GM23338 (cell line): ENCODE measurements around the gene PDLIM5. TPM values are rescaled to one million over a fixed set of nuclear protein-coding genes. Genes with fewer than 3 reads are reported as not detected.

Experiments used
- ATAC-seq: fragments of 200-7000 bp; cut with Tn5 transposase; 3 replicates; pipeline ENCODE4 v1.9.1; 2020
- DNase-seq: peaks from one replicate; pipeline ENCODE4 v3.0.0-alpha.2; 2015; ENCODE audit warnings: low spot score
- H2AFZ ChIP-seq: fragments of 200-600 bp; sonication (generic); 2 replicates; pipeline ENCODE4 v1.8.0; 2016; ENCODE audit warnings: antibody characterized with exemption, mild to moderate bottlenecking, moderate library complexity
- H3F3A ChIP-seq: fragments of 200-600 bp; sonication (generic); replicated peaks from 2 replicates; pipeline ENCODE4 v1.8.0; 2017; ENCODE audit warnings: antibody characterized with exemption, mixed run types, low read depth
- H3K27ac ChIP-seq: fragments of 200-600 bp; sonication (generic); 2 replicates; pipeline ENCODE4 v1.6.1; 2016; ENCODE audit warnings: low read depth
- H3K27me3 ChIP-seq: fragments of 200-600 bp; sonication (generic); 2 replicates; pipeline ENCODE4 v1.8.0; 2016; ENCODE audit warnings: mild to moderate bottlenecking, mixed run types, moderate library complexity; ENCODE audit not compliant: insufficient read depth
- H3K36me3 ChIP-seq: fragments of 200-600 bp; sonication (generic); 2 replicates; pipeline ENCODE4 v1.8.0; 2016; ENCODE audit warnings: mild to moderate bottlenecking; ENCODE audit not compliant: insufficient read depth
- H3K4me1 ChIP-seq: fragments of 200-600 bp; sonication (generic); 2 replicates; pipeline ENCODE4 v1.8.0; 2016; ENCODE audit warnings: mild to moderate bottlenecking, moderate library complexity; ENCODE audit not compliant: insufficient read depth
- H3K4me2 ChIP-seq: fragments of 200-600 bp; sonication (generic); 2 replicates; pipeline ENCODE4 v1.7.1; 2017; ENCODE audit warnings: mixed run types
- H3K4me3 ChIP-seq: fragments of 200-600 bp; sonication (generic); 2 replicates; pipeline ENCODE4 v1.6.1; 2016; ENCODE audit warnings: mixed run types
- H3K79me2 ChIP-seq: fragments of 200-600 bp; sonication (generic); replicated peaks from 2 replicates; pipeline ENCODE4 v1.8.0; 2017; ENCODE audit warnings: mild to moderate bottlenecking; ENCODE audit not compliant: insufficient read depth
- H3K9me2 ChIP-seq: fragments of 200-600 bp; sonication (generic); 2 replicates; pipeline ENCODE4 v1.8.0; 2017; ENCODE audit not compliant: insufficient read depth
- H4K20me1 ChIP-seq: fragments of 200-600 bp; sonication (generic); replicated peaks from 2 replicates; pipeline ENCODE4 v1.8.0; 2017; ENCODE audit warnings: mild to moderate bottlenecking; ENCODE audit not compliant: insufficient read depth
- H3K27ac Mint-ChIP-seq: 2 replicates; pipeline ENCODE4 v1.8.0; 2020; ENCODE audit warnings: inconsistent platforms, mild to moderate bottlenecking, moderate library complexity, mixed read lengths
- H3K27me3 Mint-ChIP-seq: 3 replicates; pipeline ENCODE4 v1.8.0; 2022; ENCODE audit warnings: low read depth, mild to moderate bottlenecking, moderate library complexity, mixed read lengths, inconsistent platforms; ENCODE audit not compliant: insufficient read depth, poor library complexity
- H3K36me3 Mint-ChIP-seq: 3 replicates; pipeline ENCODE4 v1.8.0; 2021; ENCODE audit warnings: low read depth, mild to moderate bottlenecking, inconsistent platforms, moderate library complexity, mixed read lengths
- H3K4me1 Mint-ChIP-seq: 3 replicates; pipeline ENCODE4 v1.8.0; 2020; ENCODE audit warnings: mild to moderate bottlenecking, inconsistent platforms, mixed read lengths
- H3K4me3 Mint-ChIP-seq: 3 replicates; pipeline ENCODE4 v1.8.0; 2021; ENCODE audit warnings: moderate library complexity, mild to moderate bottlenecking, inconsistent platforms, mixed read lengths
- H3K9me3 Mint-ChIP-seq: 3 replicates; pipeline ENCODE4 v1.8.0; 2020; ENCODE audit warnings: moderate library complexity, mild to moderate bottlenecking, inconsistent platforms, mixed read lengths
- CREB1 ChIP-seq: fragments of 250-450 bp; sonication (Bioruptor Pico); IDR thresholded peaks from 2 replicates; pipeline ENCODE4 v1.5.0; 2020; ENCODE audit warnings: low read depth, mild to moderate bottlenecking, moderate library complexity
- ETS1 ChIP-seq: IDR thresholded peaks from 2 replicates; pipeline ENCODE4 v1.6.1; 2016; ENCODE audit warnings: antibody characterized with exemption
- EZH2 ChIP-seq: fragments of 200-600 bp; sonication (generic); IDR thresholded peaks from one replicate; pipeline ENCODE4 v1.8.0; 2017; ENCODE audit warnings: antibody characterized with exemption, mild to moderate bottlenecking, low read depth; ENCODE audit not compliant: unreplicated experiment
- EZH2phosphoT487 ChIP-seq: fragments of 200-600 bp; sonication (generic); IDR thresholded peaks from one replicate; pipeline ENCODE4 v1.8.1; 2018; ENCODE audit warnings: antibody characterized with exemption; ENCODE audit not compliant: unreplicated experiment
- JUNB ChIP-seq: IDR thresholded peaks from one replicate; pipeline ENCODE4 v1.6.1; 2016; ENCODE audit warnings: antibody characterized with exemption; ENCODE audit not compliant: unreplicated experiment
- NANOG ChIP-seq: IDR thresholded peaks from 2 replicates; pipeline ENCODE4 v1.6.1; 2016; ENCODE audit warnings: antibody characterized with exemption, borderline replicate concordance
- POLR2AphosphoS5 ChIP-seq: IDR thresholded peaks from 2 replicates; pipeline ENCODE4 v1.6.1; 2016; ENCODE audit warnings: antibody characterized with exemption, low read depth
- STAT1 ChIP-seq: IDR thresholded peaks from one replicate; pipeline ENCODE4 v1.6.1; 2016; ENCODE audit warnings: antibody characterized with exemption; ENCODE audit not compliant: unreplicated experiment
- ZNF114 ChIP-seq: fragments of 250-450 bp; sonication (Bioruptor Pico); IDR thresholded peaks from 2 replicates; pipeline ENCODE4 v1.5.0; 2020; ENCODE audit warnings: mild to moderate bottlenecking, moderate library complexity
- ZNF331 ChIP-seq: fragments of 250-450 bp; sonication (Bioruptor Pico); IDR thresholded peaks from 2 replicates; pipeline ENCODE4 v1.5.0; 2020; ENCODE audit warnings: low read depth, mild to moderate bottlenecking, moderate library complexity
- ZNF462 ChIP-seq: fragments of 250-450 bp; sonication (Bioruptor Pico); IDR thresholded peaks from 2 replicates; pipeline ENCODE4 v1.5.0; 2020; ENCODE audit warnings: mild to moderate bottlenecking, moderate library complexity
- polyA plus RNA-seq: library from polyadenylated mRNA; unstranded; fragments of >200 nt; fragmentation: Nextera tagmentation; extraction: Ambion mirVana; gene quantifications from 2 replicates; pipeline ENCODE4 v1.2.1, GENCODE V29; 2016
- total RNA-seq: library from RNA; depleted of rRNA; stranded (reverse); fragments of >200 nt; shearing (Covaris generic); gene quantifications from 2 replicates; pipeline ENCODE4 v1.2.3, GENCODE V29; 2014
- TF ChIP-seq, protein P1 (sequence below), 2 experiments: fragments of 200-600 bp in 1 of 2; sonication (generic) in 1 of 2; conservative IDR thresholded peaks; 2 replicates each; pipeline versions ENCODE4 v1.5.1 to v1.6.1; 2016 to 2017; ENCODE audit warnings: antibody characterized with exemption in 2 of 2, low read depth in 2 of 2, mild to moderate bottlenecking in 2 of 2, moderate library complexity in 1 of 2
- TF ChIP-seq, protein P2 (sequence below): IDR thresholded peaks from one replicate; pipeline ENCODE4 v1.6.1; 2018; ENCODE audit warnings: antibody characterized with exemption; ENCODE audit not compliant: unreplicated experiment

The PDLIM5 gene
- total and polyA plus RNA-seq, 2 experiments from 2014 or later: 45.2 to 53.0 TPM

- no peak for TF ChIP-seq ZNF114 (CRISPR knock-in tag)
These were observed 15.2 kb downstream of the PDLIM5 start (continued) for GRCh38 chr4:94466923-94467322.

DNA sequence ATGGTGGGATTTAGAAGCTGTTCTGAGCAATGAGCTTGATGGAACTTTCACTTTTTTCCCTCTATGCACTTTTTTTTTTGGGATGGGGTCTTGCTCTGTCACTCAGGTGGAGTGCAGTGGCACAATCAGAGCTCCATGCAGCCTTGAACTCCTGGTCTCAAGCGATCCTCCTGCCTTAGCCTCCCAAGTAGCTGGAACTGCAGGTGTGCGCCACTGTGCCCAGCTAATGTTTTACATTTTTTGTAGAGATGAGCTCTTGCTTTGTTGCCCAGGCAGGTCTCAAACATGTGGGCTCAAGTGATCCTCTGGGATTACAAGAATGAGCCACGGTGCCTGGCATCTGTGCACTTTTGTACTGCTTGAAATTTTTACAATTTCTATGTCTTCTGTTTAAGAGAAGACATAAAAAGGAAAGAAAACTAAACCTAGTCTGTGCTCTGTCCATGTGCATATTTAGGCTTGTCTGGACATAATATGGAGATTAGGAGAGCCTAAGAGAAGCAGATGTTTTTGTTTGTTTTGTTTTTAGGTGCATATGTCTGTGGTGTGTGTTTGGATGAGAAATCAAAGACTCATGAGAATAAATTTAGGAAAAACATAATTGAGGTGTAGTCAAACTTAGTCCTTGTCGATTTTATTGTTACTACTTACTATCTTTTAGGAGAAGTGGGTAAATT lies 16.5 kb downstream of the PDLIM5 start:
- peaks cover 9% of the 10 kb centered on the region for H3K4me1 Mint-ChIP-seq
- TF ChIP-seq, protein P1, sequence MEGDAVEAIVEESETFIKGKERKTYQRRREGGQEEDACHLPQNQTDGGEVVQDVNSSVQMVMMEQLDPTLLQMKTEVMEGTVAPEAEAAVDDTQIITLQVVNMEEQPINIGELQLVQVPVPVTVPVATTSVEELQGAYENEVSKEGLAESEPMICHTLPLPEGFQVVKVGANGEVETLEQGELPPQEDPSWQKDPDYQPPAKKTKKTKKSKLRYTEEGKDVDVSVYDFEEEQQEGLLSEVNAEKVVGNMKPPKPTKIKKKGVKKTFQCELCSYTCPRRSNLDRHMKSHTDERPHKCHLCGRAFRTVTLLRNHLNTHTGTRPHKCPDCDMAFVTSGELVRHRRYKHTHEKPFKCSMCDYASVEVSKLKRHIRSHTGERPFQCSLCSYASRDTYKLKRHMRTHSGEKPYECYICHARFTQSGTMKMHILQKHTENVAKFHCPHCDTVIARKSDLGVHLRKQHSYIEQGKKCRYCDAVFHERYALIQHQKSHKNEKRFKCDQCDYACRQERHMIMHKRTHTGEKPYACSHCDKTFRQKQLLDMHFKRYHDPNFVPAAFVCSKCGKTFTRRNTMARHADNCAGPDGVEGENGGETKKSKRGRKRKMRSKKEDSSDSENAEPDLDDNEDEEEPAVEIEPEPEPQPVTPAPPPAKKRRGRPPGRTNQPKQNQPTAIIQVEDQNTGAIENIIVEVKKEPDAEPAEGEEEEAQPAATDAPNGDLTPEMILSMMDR (conservative IDR thresholded peaks at IDR 0.05; ENCODE audit: low read depth in 2 of 2): no peak
- TF ChIP-seq NANOG: no peak
- TF ChIP-seq EZH2: no peak
- TF ChIP-seq, protein P2, sequence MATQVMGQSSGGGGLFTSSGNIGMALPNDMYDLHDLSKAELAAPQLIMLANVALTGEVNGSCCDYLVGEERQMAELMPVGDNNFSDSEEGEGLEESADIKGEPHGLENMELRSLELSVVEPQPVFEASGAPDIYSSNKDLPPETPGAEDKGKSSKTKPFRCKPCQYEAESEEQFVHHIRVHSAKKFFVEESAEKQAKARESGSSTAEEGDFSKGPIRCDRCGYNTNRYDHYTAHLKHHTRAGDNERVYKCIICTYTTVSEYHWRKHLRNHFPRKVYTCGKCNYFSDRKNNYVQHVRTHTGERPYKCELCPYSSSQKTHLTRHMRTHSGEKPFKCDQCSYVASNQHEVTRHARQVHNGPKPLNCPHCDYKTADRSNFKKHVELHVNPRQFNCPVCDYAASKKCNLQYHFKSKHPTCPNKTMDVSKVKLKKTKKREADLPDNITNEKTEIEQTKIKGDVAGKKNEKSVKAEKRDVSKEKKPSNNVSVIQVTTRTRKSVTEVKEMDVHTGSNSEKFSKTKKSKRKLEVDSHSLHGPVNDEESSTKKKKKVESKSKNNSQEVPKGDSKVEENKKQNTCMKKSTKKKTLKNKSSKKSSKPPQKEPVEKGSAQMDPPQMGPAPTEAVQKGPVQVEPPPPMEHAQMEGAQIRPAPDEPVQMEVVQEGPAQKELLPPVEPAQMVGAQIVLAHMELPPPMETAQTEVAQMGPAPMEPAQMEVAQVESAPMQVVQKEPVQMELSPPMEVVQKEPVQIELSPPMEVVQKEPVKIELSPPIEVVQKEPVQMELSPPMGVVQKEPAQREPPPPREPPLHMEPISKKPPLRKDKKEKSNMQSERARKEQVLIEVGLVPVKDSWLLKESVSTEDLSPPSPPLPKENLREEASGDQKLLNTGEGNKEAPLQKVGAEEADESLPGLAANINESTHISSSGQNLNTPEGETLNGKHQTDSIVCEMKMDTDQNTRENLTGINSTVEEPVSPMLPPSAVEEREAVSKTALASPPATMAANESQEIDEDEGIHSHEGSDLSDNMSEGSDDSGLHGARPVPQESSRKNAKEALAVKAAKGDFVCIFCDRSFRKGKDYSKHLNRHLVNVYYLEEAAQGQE: no peak
- no peak for TF ChIP-seq ETS1
- TF ChIP-seq ZNF114 (CRISPR knock-in tag): no peak
- no peak for TF ChIP-seq CREB1
- TF ChIP-seq ZNF462: no peak
- TF ChIP-seq ZNF331 (CRISPR knock-in tag): no peak
- no peak for TF ChIP-seq EZH2phosphoT487
- TF ChIP-seq POLR2AphosphoS5: no peak
- no peak for TF ChIP-seq STAT1
- TF ChIP-seq JUNB: no peak
- no peaks in the 10 kb centered on the region for H3K27me3 ChIP-seq
- H3K36me3 ChIP-seq: peaks cover 9% of the 10 kb centered on the region
- H2AFZ ChIP-seq: no peak overlapping the region
- peaks cover 81% of the 10 kb centered on the region for H3K79me2 ChIP-seq
- H3F3A ChIP-seq: no peaks in the 10 kb centered on the region
- H3K4me1 ChIP-seq: no peaks in the 10 kb centered on the region; the same call in none of the 2 replicates
- peaks cover 8% of the 10 kb centered on the region for H3K9me3 Mint-ChIP-seq
- no peaks in the 10 kb centered on the region for H4K20me1 ChIP-seq
- H3K4me2 ChIP-seq: no peak overlapping the region
- H3K27me3 Mint-ChIP-seq: peaks cover 1% of the 10 kb centered on the region
- peaks cover 15% of the 10 kb centered on the region for H3K36me3 Mint-ChIP-seq
- no peak overlapping the region for H3K4me3 Mint-ChIP-seq
- H3K4me3 ChIP-seq: no peak overlapping the region
- no peak for DNase-seq
- H3K9me2 ChIP-seq: no peaks in the 10 kb centered on the region
- no peak for ATAC-seq
- no peak overlapping the region for H3K27ac Mint-ChIP-seq
- H3K27ac ChIP-seq: no peak overlapping the region
